SK-N-SH (cell line): Measurements from ENCODE around the gene SEMA3F. TPM values are rescaled to one million over a fixed set of nuclear protein-coding genes. Genes with fewer than 3 reads are reported as not detected.
A peak's percentile ranks its signal among the peaks of the same experiment; 100 is the strongest.
"Not testable (repeated sequence)": the region's sequence is repeated elsewhere in the genome, so short reads cannot be mapped to it uniquely, and the experiment has no call there.

Experiments used
- CTCF ChIA-PET: fragments of 300-600, 350-600 bp; formaldehyde crosslinking; extraction: SDS; loops from one replicate; lab custom pipeline; 2021; lab: Yijun Ruan, JAX
- POLR2A ChIA-PET: fragments of 350-600 bp; sonication (Branson Sonifier 250); formaldehyde crosslinking; extraction: SDS; loops from one replicate; lab custom pipeline; 2020; ENCODE audit warnings: antibody characterized with exemption, inconsistent platforms; lab: Yijun Ruan, JAX
- DNase-seq: peaks from one replicate; pipeline ENCODE4 v3.0.0; 2012
- H2AFZ ChIP-seq: fragments of 200-600 bp; sonication (generic); 2 replicates; pipeline ENCODE4 v1.8.1; 2016; ENCODE audit warnings: antibody characterized with exemption, mild to moderate bottlenecking, low read depth
- H3F3A ChIP-seq: fragments of 200-600 bp; sonication (generic); replicated peaks from 2 replicates; pipeline ENCODE3; 2016; ENCODE audit warnings: antibody characterized with exemption, mild to moderate bottlenecking; ENCODE audit not compliant: insufficient read depth
- H3K27ac ChIP-seq, 2 experiments: fragments of 200-500 bp in 1 of 2; fragments of 200-600 bp in 1 of 2; sonication (Bioruptor generic) in 1 of 2; sonication (generic), shearing (Covaris generic) in 1 of 2; 2 replicates each; pipeline versions ENCODE4 v1.5.1 to v1.6.1; 2014 to 2016; ENCODE audit warnings: low read depth in 2 of 2, inconsistent platforms in 1 of 2, low read length in 1 of 2, mild to moderate bottlenecking in 1 of 2, mixed read lengths in 1 of 2
- H3K27me3 ChIP-seq: fragments of 200-600 bp; sonication (generic), shearing (Covaris generic); 2 replicates; pipeline ENCODE4 v1.6.1; 2016; ENCODE audit warnings: mixed run types; ENCODE audit not compliant: insufficient read depth
- H3K36me3 ChIP-seq, 2 experiments: fragments of 200-500 bp in 1 of 2; fragments of 200-600 bp in 1 of 2; sonication (Bioruptor generic) in 1 of 2; sonication (generic) in 1 of 2; replicated peaks in 1 of 2; 2 replicates each; pipeline versions ENCODE3 to v1.5.1; 2014 to 2016; ENCODE audit warnings: low read length in 1 of 2, mild to moderate bottlenecking in 1 of 2; ENCODE audit not compliant: insufficient read depth in 2 of 2, control insufficient read depth in 1 of 2
- H3K4me1 ChIP-seq, 2 experiments: fragments of 200-500 bp in 1 of 2; fragments of 200-600 bp in 1 of 2; sonication (Bioruptor generic) in 1 of 2; sonication (generic), shearing (Covaris generic) in 1 of 2; 2 replicates each; pipeline versions ENCODE4 v1.5.1 to v1.6.1; 2014 to 2016; ENCODE audit warnings: low read depth in 1 of 2, low read length in 1 of 2, mixed run types in 1 of 2; ENCODE audit not compliant: insufficient read depth in 2 of 2, control insufficient read depth in 1 of 2
- H3K4me2 ChIP-seq: fragments of 200-600 bp; sonication (generic), shearing (Covaris generic); 2 replicates; pipeline ENCODE4 v1.6.1; 2017; ENCODE audit warnings: mixed run types
- H3K4me3 ChIP-seq, 2 experiments: fragments of 200-500 bp in 1 of 2; fragments of 200-600 bp in 1 of 2; sonication (Bioruptor generic) in 1 of 2; sonication (generic), shearing (Covaris generic) in 1 of 2; 2 replicates each; pipeline versions ENCODE4 v1.5.1 to v1.8.1; 2014 to 2016; ENCODE audit warnings: low read depth in 2 of 2, inconsistent platforms in 1 of 2, low read length in 1 of 2, mild to moderate bottlenecking in 1 of 2, mixed read lengths in 1 of 2, moderate library complexity in 1 of 2
- H3K79me2 ChIP-seq: fragments of 200-600 bp; sonication (generic); 2 replicates; pipeline ENCODE4 v1.8.1; 2017; ENCODE audit warnings: mild to moderate bottlenecking; ENCODE audit not compliant: insufficient read depth
- H3K9ac ChIP-seq: fragments of 200-600 bp; sonication (generic); 2 replicates; pipeline ENCODE4 v1.6.1; 2017; ENCODE audit warnings: mixed run types
- H3K9me2 ChIP-seq: fragments of 200-600 bp; sonication (generic); 2 replicates; pipeline ENCODE4 v1.6.1; 2017; ENCODE audit warnings: mixed run types
- H3K9me3 ChIP-seq: fragments of 200-600 bp; sonication (generic); 2 replicates; pipeline ENCODE4 v1.6.1; 2017; ENCODE audit warnings: mixed run types, mild to moderate bottlenecking, moderate library complexity
- H4K20me1 ChIP-seq: fragments of 200-600 bp; sonication (generic); 2 replicates; pipeline ENCODE4 v1.6.1; 2017; ENCODE audit warnings: mild to moderate bottlenecking, mixed run types; ENCODE audit not compliant: insufficient read depth
- ELF1 ChIP-seq: IDR thresholded peaks from 2 replicates; pipeline ENCODE4 v1.4.0; 2012
- FOXJ3 ChIP-seq: sonication (generic); formaldehyde crosslinking; IDR thresholded peaks from 2 replicates; pipeline ENCODE4 v1.5.1; 2020; ENCODE audit warnings: mild to moderate bottlenecking, missing genetic modification reagents
- NFIC ChIP-seq: IDR thresholded peaks from 2 replicates; pipeline ENCODE4 v1.4.0; 2012; ENCODE audit warnings: borderline replicate concordance
- POLR2AphosphoS5 ChIP-seq: IDR thresholded peaks from 2 replicates; pipeline ENCODE4 v1.6.1; 2012; ENCODE audit warnings: low read depth, low read length
- RAD21 ChIP-seq: IDR thresholded peaks from 2 replicates; pipeline ENCODE4 v1.6.1; 2012; ENCODE audit warnings: mild to moderate bottlenecking, low read length
- RXRA ChIP-seq: IDR thresholded peaks from 2 replicates; pipeline ENCODE4 v1.4.0; 2012; ENCODE audit warnings: low read depth, mild to moderate bottlenecking, borderline replicate concordance
- TAF1 ChIP-seq: IDR thresholded peaks from 2 replicates; pipeline ENCODE4 v1.6.1; 2012; ENCODE audit warnings: low read depth, mild to moderate bottlenecking, low read length, moderate library complexity, borderline replicate concordance
- USF2 ChIP-seq: fragments of 150-350 bp; IDR thresholded peaks from 2 replicates; pipeline ENCODE4 v1.6.1; 2017; ENCODE audit warnings: antibody characterized with exemption, low read length, low read depth, borderline replicate concordance
- WGBS: methylation state at CpG from one replicate; pipeline ENCODE4 v1.1.6; 2017; ENCODE audit warnings: low lambda C conversion rate; 5-methylcytosine and 5-hydroxymethylcytosine counted together
- polyA plus RNA-seq, 3 experiments: library from polyadenylated mRNA; depleted of rRNA; stranded (reverse); fragments of >200 nt; gene quantifications; 2 replicates each; pipeline ENCODE4 v1.2.3, GENCODE V29; 2012
- TF ChIP-seq, protein P1 (sequence below): IDR thresholded peaks from 2 replicates; pipeline ENCODE4 v1.4.0; 2012; ENCODE audit warnings: low read depth, borderline replicate concordance
- TF ChIP-seq, protein P2 (sequence below): IDR thresholded peaks from 2 replicates; pipeline ENCODE4 v1.4.0; 2012; ENCODE audit warnings: low read depth, borderline replicate concordance
- TF ChIP-seq, protein P3 (sequence below): IDR thresholded peaks from 2 replicates; pipeline ENCODE4 v1.4.0; 2012; ENCODE audit warnings: low read depth
- TF ChIP-seq, protein P4 (sequence below): fragments of 200-600 bp; sonication (generic); IDR thresholded peaks from 2 replicates; pipeline ENCODE4 v1.6.1; 2017; ENCODE audit warnings: antibody characterized with exemption, mild to moderate bottlenecking, moderate library complexity

The SEMA3F gene
- polyA plus RNA-seq, 1 of the 3 experiments (the other 2 are of a cell fraction), result 30.4 TPM

GRCh38 chr3:50227390-50228183 lies 72.5 kb downstream of the SEMA3F start (continued):
- TF ChIP-seq, protein P1, sequence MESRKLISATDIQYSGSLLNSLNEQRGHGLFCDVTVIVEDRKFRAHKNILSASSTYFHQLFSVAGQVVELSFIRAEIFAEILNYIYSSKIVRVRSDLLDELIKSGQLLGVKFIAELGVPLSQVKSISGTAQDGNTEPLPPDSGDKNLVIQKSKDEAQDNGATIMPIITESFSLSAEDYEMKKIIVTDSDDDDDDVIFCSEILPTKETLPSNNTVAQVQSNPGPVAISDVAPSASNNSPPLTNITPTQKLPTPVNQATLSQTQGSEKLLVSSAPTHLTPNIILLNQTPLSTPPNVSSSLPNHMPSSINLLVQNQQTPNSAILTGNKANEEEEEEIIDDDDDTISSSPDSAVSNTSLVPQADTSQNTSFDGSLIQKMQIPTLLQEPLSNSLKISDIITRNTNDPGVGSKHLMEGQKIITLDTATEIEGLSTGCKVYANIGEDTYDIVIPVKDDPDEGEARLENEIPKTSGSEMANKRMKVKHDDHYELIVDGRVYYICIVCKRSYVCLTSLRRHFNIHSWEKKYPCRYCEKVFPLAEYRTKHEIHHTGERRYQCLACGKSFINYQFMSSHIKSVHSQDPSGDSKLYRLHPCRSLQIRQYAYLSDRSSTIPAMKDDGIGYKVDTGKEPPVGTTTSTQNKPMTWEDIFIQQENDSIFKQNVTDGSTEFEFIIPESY, result 0 out of 2 replicates have a peak, but pooled peaks have one; percentile 21
- TF ChIP-seq POLR2AphosphoS5 (peak; percentile 90), TAF1 (peak; percentile 90), NFIC (no peak), FOXJ3 (CRISPR knock-in tag) (no peak), RAD21 (peak; percentile 86), RXRA (no peak), USF2 (no peak), ELF1 (peak; percentile 93)
- TF ChIP-seq, protein P2, sequence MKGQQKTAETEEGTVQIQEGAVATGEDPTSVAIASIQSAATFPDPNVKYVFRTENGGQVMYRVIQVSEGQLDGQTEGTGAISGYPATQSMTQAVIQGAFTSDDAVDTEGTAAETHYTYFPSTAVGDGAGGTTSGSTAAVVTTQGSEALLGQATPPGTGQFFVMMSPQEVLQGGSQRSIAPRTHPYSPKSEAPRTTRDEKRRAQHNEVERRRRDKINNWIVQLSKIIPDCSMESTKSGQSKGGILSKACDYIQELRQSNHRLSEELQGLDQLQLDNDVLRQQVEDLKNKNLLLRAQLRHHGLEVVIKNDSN, result no peak
- TF ChIP-seq, protein P3, sequence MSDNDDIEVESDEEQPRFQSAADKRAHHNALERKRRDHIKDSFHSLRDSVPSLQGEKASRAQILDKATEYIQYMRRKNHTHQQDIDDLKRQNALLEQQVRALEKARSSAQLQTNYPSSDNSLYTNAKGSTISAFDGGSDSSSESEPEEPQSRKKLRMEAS, result peak; percentile 82
- TF ChIP-seq, protein P4, sequence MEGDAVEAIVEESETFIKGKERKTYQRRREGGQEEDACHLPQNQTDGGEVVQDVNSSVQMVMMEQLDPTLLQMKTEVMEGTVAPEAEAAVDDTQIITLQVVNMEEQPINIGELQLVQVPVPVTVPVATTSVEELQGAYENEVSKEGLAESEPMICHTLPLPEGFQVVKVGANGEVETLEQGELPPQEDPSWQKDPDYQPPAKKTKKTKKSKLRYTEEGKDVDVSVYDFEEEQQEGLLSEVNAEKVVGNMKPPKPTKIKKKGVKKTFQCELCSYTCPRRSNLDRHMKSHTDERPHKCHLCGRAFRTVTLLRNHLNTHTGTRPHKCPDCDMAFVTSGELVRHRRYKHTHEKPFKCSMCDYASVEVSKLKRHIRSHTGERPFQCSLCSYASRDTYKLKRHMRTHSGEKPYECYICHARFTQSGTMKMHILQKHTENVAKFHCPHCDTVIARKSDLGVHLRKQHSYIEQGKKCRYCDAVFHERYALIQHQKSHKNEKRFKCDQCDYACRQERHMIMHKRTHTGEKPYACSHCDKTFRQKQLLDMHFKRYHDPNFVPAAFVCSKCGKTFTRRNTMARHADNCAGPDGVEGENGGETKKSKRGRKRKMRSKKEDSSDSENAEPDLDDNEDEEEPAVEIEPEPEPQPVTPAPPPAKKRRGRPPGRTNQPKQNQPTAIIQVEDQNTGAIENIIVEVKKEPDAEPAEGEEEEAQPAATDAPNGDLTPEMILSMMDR, result peak; percentile 69
- TF ChIP-seq, all 33 proteins: peak for 15

DNA sequence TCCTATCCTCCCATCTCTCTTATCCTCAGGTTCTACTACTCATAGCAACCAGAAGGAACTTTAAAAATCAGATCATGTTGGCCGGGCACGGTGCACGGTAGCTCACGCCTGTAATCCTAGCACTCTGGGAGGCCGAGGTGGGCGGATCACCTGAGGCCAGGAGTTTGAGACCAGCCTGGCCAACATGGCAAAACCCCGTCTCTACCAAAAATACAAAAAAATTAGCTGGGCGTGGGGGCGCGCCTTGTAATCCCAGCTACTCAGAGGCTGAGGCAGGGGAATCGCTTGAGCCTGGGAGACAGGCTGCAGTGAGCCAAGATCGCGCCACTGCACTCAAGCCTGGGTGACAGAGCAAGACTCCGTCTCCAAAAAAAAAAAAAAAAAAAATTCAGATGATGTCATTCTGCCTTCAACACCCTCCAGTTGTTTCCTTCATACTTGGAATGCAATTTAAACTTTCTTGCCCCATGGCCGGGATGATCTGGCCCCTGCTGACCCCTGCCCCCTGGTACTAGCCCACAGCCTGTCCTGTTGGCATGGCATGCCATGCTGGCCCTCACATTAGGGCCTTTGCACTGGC lies 73.2 kb downstream of the SEMA3F start:
- H3K36me3 ChIP-seq, H4K20me1 ChIP-seq, H3K79me2 ChIP-seq, DNase-seq, H3K4me1 ChIP-seq, H3K9me2 ChIP-seq, POLR2A ChIA-PET, H3K27me3 ChIP-seq, H3K9me3 ChIP-seq, H3F3A ChIP-seq: not testable (repeated sequence)
- 67% methylated on average over 15 of the region's 15 CpGs for WGBS
- CTCF ChIA-PET, result interaction anchor here (0.9 to 61.6 kb wide), 12 partner anchors 9 to 107 kb away, joined by 3 to 1375 read pairs (median 34); partner anchors contain the start of genes GNAI2, GNAT1, IFRD2 and LSMEM2
- Histone ChIP-seq H2AFZ (peak overlapping the region; percentile 65), H3K4me2 (peak overlapping the region; percentile 90), H3K27ac (peak overlapping the region; percentile 16 to 84; a peak in 1 of 4 replicates), H3K4me3 (peak overlapping the region; percentile 73 to 77), H3K9ac (peak overlapping the region; percentile 61)
